AG08396 (cell line): ENCODE results near the gene REV3L.
A peak's percentile ranks its signal among the peaks of the same experiment; 100 is the strongest.
"Not testable (repeated sequence)": the region's sequence is repeated elsewhere in the genome, so short reads cannot be mapped to it uniquely, and the experiment has no call there.

Experiments
- DNase-seq: peaks from one replicate; pipeline ENCODE4 v3.0.0; 2012; ENCODE audit warnings: low spot score, mixed read lengths

REV3L gene

DNA sequence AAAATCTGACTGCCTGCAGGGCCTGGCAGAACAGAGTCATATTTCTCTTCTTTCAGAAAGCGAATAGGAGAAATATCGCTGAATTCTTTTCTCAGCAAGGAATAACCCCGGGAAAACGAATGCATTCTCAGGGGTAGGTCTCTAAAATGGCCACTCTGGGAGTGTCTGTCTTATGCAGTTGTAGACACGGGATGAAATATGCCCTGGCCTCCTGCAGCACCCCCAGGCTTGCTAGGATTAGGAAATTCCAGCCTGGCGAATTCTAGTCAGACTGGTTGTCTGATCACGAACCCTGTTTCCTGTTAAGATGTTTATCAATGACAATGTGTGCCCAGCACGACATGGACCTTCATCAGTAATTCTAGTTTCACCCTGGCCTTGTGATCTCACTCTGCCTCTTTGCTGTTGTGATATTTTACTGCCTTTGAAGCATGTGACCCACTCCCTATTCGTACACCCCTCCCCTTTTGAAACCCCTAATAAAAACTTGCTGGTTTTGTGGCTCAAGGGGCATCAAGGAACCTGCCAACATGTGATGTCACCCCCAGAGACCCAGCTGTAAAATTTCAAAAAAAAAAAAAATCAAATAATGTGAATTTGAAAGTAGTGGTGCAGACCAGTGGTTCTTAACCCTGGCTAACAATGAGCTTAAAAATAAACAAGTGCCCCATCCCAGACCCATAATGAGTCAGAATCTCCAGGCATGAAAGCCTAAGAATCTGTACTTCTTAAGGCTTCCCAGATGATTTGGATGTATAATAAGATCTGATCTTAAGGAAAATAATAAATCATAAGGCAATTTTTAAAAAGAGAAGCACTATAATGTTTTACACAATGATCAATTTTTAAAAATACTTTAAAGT lies 181.8 kb downstream of the REV3L start:
- DNase-seq: not testable (repeated sequence)

DNA sequence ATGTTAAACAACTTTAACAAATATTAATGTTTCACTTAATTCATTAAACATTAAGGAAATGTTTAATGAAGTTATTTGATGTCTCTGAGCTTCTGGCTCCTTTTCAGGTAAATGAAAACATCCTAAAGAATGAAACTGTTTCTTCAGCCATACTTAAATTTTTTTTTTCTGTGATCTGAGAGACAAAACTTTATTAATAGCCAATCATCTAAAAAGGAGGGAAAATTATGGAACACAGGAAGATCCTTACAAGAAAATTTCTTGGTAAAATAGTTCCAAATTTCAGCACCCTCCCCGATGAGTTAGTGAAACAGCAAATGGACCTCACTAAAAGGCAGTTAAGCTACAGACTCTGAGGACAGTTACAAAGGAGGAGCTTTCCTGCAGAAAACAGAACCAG lies 185.2 kb downstream of the REV3L start:
- DNase-seq: no peak

DNA sequence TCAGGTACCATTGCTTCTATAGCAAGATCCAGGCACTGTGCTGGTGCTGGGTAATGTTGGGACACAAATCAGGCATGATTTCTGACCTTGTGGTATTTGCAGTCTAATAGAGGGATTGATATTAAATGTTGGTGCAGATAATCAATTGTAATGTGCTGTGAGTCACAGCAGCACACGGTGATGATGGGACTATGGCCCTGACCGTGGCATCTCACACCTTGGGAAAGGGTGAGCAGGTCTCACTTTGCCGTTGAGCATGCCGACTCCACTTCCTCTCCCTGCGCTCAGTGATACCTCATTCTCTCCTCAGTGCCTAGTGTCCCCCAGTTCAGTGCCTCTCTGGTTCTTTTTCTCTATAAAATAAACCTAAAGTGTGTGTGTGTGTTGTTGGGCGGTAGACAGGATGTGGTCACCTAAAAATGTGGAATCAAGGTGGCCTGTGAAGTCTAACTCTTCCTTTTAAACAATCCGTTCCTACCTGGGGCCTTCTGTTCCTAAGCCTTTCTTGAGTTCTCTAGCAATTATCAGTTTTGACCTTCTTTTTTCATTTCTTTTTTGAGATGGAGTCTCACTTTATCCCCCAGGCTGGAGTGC lies 188.5 kb downstream of the REV3L start:
- no peak for DNase-seq

DNA sequence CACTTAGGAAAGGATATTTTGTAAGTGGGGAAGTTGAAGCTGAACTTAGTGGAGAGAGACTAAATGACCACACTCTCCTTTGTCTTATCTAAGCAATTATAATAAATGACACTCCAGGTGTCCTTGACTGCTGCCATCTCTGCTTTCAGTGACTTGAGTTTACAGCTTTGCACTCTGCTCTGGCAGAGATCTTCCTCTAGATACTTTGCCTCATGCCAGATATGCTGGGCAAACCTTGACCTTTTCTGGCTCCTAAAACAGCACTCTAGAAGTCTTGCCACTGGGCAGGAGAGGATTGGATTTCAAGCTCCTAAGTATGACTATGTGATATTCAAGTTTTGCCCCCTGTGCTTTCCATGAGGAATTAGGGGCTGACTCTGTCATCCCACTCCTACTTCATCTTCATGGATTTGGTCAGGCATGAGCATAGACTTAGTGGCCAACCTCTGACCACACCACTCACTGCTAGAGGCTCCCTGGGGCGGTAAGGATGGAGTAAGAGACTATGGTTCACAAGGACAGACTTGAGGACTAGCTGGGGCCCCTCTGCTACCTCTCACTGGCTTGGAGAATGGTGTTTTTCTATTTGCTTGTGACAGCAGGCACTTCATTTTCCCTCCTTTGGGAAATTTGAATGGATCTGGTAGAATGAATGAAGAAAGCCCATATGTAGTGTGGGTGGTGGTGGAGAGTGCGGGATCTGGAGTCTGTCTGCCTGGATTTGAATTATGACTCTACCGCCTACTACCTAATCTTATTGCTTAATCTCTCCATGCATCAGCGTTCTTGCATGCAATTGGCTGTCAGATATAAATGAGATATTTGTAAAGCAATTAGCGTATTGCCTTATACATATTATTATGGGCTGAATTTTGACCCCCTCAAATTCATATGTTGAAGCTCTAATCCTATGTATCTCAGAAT lies 191.4 kb downstream of the REV3L start:
- DNase-seq: no peak

DNA sequence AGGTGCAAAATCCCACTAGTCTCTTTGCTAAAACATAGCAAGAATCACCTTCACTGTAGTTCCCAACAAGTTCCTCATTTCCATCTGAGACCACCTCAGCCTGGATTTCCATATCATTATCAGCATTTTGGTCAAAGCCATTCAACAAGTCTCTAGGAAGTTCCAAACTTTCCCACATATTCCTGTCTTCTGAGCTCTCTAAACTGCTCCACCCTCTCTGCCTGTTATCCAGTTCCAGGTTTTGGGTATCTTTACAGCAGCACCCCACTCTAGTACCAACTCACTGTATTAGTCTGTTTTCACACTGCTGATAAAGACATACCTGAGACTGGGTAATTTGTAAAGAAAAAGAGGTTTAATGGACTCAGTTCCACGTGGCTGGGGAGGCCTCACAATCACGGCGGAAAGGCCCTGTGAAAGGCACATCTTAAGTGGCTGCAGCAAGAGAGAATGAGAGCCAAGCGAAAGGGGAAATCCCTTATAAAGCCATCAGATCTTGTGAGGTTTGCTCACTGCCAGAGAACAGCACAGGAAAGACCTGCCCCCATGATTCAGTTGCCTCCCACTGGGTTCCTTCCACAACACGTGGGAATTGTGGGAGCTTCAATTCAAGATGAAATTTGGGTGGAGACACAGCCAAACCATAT lies 192.2 kb downstream of the REV3L start:
- DNase-seq: not testable (repeated sequence)

DNA sequence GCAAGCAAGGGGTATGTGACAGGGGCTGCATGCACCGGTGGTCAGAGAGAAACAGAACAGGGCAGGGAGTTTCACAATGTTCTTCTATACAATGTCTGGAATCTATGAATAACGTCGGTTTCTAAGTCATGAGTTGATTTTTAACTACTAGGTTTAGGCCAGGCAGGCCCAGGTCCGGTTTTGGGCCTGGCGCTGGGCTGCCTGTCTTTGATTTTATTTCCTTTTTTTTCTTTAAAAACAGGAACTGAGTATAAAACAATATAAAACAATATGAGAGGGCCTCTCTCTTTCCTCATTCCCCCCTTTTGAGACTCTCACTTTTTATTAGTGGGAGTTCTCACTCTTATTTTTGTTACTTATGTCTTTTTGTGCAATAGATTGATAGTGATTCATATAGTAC lies 198.7 kb downstream of the REV3L start:
- DNase-seq: not testable (repeated sequence)

DNA sequence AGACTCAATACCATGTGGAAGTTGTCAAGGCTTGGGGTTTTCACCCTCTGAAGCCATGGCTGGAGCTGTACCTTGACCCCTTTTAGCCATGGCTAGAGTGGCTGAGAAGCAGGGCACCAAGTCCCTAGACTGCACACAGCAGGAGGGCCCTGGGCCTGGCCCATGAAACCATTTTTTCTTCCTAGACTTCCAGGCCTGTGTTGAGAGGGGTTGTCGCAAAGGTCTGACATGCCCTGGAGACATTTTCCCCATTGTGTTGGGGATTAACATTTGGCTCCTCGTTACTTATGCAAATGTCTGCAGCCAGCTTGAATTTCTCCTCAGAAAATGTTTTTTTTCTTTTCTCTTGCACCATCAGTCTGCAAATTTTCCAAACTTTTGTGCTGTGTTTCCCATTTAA lies 199.3 kb downstream of the REV3L start:
- no peak for DNase-seq

DNA sequence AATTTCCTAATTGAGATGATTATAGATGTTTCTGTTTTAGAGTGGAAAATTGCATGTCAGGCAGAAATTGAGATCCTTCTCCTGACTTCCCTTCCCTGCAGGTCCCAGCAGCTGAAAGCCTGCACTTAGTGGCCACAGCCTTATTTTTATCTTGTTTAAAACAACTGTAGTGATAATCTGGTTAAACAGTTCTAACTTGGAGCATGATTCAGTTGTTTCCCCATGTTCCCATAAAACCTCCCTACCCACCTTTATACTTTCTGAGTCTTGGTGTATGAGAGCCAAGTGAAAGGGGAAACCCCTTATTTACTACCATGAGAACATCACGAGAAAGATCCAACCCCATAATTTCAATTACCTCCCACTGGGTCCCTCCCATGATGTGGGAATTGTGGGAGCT lies 200.5 kb downstream of the REV3L start:
- DNase-seq: no peak

DNA sequence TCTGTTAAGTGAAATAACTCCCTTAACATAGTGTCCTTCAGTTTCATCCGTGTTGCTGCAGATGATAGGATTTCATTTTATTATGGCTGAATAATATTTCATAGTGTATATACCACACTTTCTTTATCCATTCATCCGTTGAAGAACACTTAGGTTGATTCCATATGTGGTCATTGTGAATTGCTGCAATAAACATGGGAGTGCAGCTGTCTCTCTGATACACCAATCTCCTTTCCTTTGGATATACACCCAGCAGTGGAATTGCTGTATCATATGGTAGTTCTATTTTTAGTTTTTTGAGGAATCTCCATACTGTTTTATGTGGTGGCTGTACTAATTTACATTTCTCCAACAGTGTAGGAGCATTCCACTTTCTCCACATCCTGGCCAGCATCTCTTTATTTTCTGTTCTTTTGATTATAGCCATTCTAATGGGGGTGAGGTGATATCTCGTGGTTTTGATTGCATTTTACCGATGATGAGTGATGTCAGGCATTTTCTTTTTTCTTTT lies 202.5 kb downstream of the REV3L start:
- DNase-seq: no peak

DNA sequence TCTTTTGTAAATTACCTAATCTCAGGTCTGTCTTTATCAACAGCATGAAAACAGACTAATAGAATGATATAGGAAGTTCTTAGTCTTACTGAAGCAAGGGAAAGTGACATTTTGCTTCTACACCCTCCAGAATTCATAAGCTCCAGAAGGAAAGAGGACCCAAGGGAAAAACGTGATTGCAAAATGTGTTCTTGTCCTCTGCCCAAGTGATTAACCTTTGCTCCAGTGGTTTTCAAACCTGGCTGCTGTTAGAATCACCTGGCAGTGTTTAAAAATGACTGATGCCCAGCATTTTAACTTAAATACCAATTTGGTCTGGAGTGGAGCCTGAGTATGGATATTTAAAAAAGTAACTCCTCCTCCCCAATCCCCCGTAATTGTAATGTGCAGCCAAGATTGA lies 204.3 kb downstream of the REV3L start:
- DNase-seq: no peak

DNA sequence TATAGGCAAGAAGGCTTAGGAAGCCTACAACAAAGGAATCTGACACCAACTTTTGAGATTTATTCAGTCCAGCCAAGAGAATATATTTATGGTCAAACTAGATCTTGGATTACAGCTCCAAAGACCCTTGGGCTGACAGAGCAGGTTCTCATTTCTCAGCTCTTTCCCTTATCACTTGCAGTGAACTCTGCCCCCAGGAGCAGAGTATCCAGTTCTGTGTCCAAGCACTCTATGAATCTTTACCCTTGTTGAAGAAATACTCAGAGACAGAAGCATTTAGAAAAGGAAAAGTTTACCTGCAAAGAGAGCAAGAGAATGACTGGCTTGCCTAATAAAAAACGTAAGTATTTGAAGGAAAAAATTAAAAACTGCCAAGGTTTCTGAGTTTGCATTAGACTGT lies 205.2 kb downstream of the REV3L start:
- no peak for DNase-seq

DNA sequence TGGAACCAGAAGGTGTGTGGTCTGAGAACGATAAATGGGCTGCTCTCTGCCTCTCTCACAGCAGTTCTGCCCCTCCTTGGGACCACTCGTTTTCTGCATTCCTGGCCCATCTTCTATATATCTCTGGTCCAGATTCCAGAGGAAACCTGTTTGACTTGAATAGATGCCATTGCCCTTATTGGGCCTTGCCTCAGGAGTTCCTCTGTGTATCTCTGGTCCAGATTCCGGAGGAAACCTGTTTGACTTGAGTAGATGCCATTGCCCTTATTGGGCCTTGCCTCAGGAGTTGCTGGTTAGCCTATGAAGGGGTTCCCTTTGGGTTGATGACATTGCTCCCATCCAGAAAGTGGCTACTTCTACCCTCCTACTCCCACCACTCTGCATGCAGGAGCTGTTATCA lies 206.3 kb downstream of the REV3L start:
- DNase-seq: no peak

DNA sequence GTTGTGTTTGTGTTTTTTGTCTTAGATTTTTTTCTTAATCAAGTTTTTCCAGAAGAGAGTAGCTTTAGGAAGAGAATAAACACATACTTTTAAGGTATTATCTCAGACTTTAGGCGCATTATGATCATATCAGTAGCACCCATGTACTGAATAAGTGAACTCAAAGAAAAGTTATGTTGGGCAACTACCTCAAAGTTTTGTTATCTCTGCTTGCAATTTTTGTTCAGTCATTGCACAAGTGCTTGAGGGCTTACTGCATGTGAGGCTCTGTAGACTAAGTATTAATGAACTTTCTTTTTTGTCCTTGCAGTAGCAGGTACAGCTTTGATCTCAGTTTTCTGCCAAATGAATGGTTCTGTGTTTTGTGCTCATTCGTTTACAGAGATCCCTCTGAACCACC lies 206.7 kb downstream of the REV3L start:
- no peak for DNase-seq

DNA sequence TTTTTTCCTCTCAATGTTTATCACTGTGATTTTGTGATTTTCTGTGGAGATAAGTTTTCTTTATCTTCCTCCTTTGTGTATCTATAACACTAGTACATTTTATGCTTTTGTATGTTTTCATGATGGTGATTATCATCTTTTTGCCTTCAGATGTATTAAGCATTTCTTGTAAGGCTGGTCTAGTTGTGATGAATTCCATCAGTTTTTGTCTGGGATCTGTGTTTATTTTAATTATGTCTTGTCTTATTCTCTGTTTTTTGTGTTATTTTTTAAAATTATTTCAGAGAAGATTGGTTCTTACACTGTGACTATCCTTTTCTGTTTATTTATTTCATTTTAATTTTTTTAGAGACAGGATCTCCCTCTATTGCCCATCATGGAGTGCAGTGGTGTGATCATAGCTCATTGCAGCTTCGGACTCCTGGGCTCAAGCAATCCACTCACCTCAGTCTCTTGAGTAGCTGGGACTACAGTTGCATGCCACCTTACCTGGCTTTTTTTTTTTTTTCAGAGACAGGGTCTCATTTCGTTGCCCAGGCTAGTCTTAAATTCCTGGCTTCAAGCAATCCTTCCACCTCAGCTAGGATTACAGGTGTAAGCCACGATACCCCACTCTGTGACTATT lies 208.3 kb downstream of the REV3L start:
- DNase-seq: no peak

DNA sequence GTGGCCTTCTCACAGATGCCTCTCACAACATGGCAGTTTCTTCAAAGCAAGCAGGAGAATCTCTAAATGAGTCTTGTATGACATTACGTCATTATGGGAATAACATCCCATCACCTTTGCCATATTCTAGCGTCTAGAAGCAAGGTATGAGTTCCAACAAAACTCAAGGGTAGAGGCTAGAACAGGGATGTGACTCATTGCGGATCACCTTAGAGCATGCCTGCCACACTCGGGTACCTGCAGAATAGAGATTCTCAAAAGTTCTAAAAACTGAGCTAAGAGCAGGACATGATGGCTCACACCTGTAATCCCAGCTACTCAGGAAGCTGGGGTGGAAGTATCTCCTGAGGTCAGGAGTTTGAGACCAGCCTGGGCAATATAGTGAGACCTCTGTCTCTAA lies 212.9 kb downstream of the REV3L start:
- no peak for DNase-seq

DNA sequence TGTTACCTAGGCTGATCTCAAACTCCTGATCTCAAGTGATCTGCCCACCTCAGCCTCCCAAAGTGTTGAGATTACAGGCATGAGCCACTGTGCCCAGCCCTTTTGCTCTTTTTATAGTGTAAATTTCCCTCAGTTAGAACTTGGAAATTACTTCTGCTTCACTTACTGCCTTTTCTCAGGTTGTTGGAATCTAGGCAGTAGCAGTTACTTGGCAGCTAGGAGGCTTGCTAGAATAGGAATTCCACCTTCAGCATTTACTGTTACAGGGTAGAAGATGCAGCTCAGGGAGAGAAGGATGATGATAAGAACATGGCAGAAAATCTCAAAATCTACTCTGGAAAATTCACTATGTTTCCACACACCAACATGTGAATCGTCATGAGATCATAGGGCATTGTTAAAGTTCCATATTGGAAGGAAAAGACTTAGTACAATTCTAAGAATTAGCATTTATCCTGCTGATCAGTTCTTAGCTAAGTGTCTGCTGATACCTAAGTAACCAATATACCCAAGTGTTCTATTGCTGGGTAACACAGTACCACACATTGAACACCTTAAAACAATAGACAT lies 213.5 kb downstream of the REV3L start:
- DNase-seq: no peak

DNA sequence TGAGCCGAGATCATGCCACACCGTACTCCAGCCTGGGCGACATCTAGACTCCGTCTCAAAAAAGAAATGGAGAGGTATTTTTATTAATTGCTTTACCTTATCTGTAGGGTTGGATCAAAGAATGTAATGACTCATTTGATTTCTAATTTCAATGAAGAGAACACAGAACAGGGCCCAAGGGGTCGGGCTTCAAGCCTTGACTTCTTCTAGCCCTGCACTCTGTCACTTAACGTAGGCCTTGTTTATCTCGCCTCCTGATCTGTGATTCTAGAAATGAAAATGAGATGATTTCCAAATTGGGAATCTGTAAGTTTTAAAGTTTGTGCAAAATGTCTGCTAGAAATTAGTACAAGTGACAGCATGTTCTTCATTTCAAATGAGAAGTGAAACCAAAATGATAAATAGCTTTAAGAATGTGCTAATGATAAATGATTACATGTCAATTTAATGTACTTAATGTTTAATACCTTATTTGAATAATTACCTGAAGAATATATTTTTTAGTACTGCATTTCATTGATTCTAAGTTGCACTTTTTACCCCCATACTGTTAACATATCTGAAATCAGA lies 215.2 kb downstream of the REV3L start:
- no peak for DNase-seq

DNA sequence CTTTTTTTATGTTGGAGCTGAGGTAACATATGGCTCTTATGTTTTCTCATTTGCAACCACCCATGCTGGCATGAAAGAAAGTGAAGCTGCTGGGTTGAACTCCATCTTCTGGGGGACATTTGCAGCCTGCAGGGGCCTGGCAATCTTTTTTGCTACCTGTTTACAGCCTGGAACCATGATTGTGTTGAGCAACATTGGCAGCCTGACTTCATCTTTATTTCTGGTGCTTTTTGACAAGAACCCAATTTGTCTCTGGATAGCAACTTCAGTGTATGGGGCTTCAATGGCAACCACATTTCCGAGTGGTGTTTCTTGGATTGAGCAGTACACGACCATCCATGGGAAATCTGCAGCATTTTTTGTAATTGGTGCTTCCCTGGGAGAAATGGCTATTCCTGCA lies 216.7 kb downstream of the REV3L start:
- no peak for DNase-seq

DNA sequence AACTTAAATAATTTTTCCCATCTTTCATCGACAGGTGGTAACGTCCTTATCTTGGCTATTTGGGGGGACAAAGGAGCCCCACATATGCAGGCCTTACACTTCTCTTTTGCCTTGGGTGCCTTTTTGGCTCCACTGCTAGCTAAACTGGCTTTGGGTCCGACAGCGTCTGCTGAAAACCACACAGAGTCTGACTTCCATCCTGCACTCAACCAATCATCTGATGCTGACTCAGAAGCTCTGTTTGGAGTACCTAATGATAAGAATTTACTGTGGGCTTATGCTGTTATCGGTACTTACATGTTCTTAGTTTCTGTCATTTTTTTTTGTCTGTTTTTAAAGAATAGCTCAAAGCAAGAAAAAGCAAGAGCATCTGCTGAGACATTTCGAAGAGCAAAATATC lies 217.2 kb downstream of the REV3L start:
- DNase-seq: peak; percentile 30

DNA sequence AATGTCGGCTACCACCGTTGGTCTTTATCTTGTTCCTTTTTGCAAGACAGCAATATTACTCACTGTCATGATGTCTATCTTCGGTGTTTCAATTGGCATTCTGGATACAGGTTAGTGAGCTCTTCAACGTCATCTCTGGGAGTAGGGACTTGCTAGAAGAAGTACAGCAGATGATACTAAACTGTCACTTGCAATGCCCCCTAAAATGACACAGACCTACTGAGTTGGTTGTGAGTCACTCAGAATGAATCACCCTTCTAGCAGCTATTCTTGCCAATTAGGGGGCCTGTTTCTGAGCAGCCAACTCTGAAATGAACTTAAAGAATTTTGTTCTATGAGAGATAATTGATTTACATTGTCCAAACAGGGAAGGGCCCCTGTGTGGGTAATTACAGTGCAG lies 219.2 kb downstream of the REV3L start:
- peak; percentile 72 for DNase-seq
